GM21360 (cell line): ENCODE measurements around the gene HINT1.

Experiments used
- ATAC-seq: cut with Tn5 transposase; IDR thresholded peaks from one replicate; pipeline ENCODE4 v1.9.1; 2021; ENCODE audit warnings: mild to moderate bottlenecking, moderate library complexity; ENCODE audit not compliant: unreplicated experiment

The HINT1 gene

DNA sequence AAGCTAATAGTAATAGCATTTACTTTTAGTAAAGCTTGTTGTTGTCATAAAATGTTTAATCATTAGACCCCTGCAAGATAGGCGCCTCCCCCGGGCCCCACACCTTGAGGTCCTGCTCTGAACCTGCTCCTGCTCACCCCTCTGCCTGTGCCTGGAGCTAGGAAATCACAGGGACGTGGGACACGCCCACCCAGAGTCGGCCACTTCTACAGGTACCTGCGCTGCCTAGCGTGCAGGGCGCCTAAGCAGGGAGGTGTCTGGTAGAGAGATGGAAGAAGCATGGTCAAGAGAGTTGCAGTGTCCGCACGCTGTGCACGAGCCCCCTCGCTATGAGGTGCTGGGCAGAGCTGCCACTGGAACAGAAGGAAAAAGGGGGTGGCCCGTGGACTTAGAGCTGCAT is 52.6 kb downstream of the HINT1 start:
- no peak for ATAC-seq

- no peak for ATAC-seq
Measured at GRCh38 chr5:131110256-131110594, 54.8 kb downstream of the HINT1 start.

- peak; percentile 85 for ATAC-seq
Measured at GRCh38 chr5:131109540-131110255, 55.4 kb downstream of the HINT1 start.
